ENCODE measurements around the gene PLAC1. TPM values are rescaled to one million over a fixed set of nuclear protein-coding genes. Genes with fewer than 3 reads are reported as not detected.

Gene PLAC1
- total RNA-seq, 2 donors from 2014 or later: not detected

DNA sequence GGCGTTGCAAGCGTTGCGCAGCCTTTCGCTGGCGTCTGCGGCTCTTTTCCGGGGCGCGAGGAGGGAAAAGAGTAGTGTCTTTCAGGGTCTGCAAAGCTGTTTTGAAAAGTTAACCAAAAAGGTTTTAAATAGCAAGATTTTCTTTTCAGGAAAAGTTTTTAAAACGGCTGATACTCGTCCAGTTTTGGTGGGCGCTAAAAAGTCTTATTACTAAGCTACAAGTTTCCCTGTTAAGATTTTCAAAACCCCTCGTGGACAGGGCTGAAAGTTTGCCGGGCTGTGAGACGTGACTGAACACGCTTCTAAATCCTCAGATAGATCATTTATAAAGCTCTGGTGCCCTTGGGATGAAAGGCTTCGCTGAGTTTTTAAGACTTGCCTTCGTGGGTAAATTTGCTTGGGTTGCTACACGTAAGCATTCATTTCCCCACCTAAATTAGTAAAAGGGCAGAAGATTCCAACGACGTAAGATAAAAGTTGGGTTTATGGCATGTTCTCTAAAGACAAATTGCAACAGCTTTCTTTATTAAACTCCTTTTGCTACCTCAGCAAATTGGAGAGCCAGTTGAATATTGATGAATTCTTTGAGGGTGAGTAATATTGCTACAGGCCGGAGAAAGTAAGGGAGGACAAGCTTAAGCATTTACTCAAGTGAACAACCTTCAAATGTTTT is 106.8 kb downstream of the PLAC1 start:
- Histone ChIP-seq H3K27me3 (peaks cover 0 to 5% of the 10 kb centered on the region in 2 donors), H3K9me3 (no peaks in the 10 kb centered on the region), H3K27ac (no peak overlapping the region), H3K4me1 (no peaks in the 10 kb centered on the region), H3K4me3 (peak overlapping the region in 1 of 2 donors; percentile 55), H3K36me3 (no peaks in the 10 kb centered on the region)
- no peak for DNase-seq (ENCODE audit: low spot score)
- no peak for TF ChIP-seq CTCF (IDR thresholded peaks at IDR 0.05)

DNA sequence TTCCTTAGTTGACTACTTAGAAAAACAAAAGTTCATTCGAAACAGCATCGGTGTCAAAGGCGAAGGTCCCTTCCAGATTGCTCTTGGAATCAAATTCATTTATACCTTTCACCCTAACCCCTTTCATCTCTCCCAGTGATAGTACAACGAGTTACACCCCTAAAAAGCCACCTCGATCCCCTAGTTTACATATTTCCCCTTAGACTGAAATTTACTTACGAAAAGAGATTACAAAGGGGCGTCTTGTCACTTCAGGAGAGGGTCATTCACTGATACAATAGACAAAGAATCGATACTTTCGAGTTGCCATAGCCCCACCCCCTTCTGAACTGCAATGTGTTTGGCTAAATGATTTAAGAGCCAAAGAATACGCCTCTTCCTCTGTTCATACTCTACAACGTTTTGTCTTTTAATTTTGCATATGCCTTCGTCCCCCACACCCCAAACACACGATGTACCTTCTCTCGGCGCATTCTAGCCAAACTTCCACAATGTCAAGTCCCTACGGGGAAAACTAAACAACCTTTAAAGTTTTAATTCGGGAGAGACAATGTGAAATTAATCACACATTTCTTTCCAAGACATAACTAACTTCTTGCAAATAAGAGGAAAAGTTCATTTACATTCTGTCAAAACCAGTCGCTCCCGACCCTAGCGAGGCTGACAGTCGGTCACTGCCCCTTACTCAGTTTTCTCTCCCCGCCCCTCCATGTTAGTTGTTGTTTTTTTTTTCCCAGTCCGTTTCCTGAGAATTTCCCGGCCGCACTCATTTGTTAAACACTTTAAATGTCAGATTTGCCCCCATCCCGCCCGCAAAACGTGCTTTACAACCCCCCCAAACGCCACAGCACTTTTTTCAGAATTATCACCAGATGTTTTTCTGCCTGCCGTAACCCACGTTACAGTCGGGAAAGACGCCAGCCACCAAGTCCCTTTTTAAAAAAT is 109.7 kb downstream of the PLAC1 start:
- TF ChIP-seq CTCF (IDR thresholded peaks at IDR 0.05): no peak
- Histone ChIP-seq H3K27ac (peak overlapping the region; percentile 64 to 71), H3K9me3 (no peaks in the 10 kb centered on the region), H3K4me1 (peaks cover 0 to 4% of the 10 kb centered on the region in 2 donors), H3K27me3 (peaks cover 0 to 15% of the 10 kb centered on the region in 2 donors), H3K4me3 (peak overlapping the region; percentile 41 to 55), H3K36me3 (no peaks in the 10 kb centered on the region)
- DNase-seq (ENCODE audit: low spot score): no peak

DNA sequence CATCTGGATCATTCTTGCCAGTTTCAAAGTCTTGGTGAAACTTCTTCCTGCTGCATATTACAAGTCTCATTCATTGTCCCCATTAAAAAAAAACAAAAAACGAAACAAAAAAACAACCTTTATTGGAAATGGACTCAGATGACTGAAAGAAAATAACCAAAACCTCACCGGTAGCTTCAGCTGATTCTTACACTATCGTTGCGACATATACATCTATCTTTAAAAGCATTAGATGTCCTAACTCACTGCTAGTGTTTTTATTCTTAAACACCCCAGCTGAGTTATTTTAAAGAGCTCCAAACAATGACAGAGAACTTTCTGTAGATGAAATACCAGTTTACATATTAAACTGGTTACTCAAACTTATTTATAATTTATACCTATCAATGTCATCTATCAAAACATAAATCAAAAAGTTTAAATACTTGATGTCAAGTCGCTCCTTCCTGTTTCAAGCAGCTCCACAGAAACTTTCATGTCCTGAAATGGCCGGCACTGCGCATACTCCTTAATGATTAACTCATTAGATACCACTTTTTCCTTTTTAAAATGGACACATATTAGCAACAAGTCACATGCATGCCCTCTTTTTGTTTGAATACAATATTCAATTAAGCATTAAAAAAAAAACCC is 111.1 kb downstream of the PLAC1 start:
- no peak for DNase-seq (ENCODE audit: low spot score)
- H3K9me3 ChIP-seq: no peaks in the 10 kb centered on the region
- TF ChIP-seq CTCF (IDR thresholded peaks at IDR 0.05): no peak
- H3K27ac ChIP-seq: no peak overlapping the region
- H3K36me3 ChIP-seq: no peaks in the 10 kb centered on the region
- peaks cover 0 to 15% of the 10 kb centered on the region in 2 donors for H3K27me3 ChIP-seq
- H3K4me1 ChIP-seq: peaks cover 0 to 4% of the 10 kb centered on the region in 2 donors
- no peak overlapping the region for H3K4me3 ChIP-seq

GRCh38 chrX:134546187-134546586 is 112.1 kb downstream of the PLAC1 start:
- TF ChIP-seq CTCF (IDR thresholded peaks at IDR 0.05): no peak
- Histone ChIP-seq H3K9me3 (no peaks in the 10 kb centered on the region), H3K4me1 (peaks cover 0 to 4% of the 10 kb centered on the region in 2 donors), H3K4me3 (no peak overlapping the region), H3K27me3 (peaks cover 0 to 15% of the 10 kb centered on the region in 2 donors), H3K27ac (no peak overlapping the region), H3K36me3 (no peaks in the 10 kb centered on the region)
- peak; percentile 42 for DNase-seq (ENCODE audit: low spot score)

DNA sequence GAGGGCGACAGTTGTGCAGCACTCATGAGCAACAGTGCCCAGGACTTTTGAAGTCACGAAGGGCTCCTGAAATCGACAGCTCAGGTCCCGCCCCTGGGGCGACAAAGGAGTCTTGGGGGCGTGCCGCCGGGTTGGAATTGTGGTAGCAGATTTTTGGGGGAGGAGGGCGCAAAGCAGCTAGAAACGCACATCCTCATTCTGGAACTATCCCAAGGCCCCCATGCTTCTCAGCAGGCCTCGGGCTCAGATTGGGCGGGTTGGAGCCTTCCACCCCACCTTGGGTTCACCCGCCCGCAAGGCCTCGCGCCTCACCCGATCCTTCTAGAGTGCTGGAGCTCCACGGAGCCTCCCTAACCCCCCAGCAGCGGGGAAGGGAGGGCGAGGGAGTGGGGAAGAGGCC is 112.8 kb downstream of the PLAC1 start:
- no peak for TF ChIP-seq CTCF (IDR thresholded peaks at IDR 0.05)
- Histone ChIP-seq H3K4me3 (no peak overlapping the region), H3K36me3 (no peaks in the 10 kb centered on the region), H3K4me1 (peaks cover 0 to 4% of the 10 kb centered on the region in 2 donors), H3K9me3 (no peaks in the 10 kb centered on the region), H3K27me3 (peaks cover 0 to 15% of the 10 kb centered on the region in 2 donors), H3K27ac (no peak overlapping the region)
- DNase-seq (ENCODE audit: low spot score): peak; percentile 47

Data from right atrium auricular region (tissue), 2 donors.